ENCODE measurements around the gene DTX3.

Gene DTX3

DNA sequence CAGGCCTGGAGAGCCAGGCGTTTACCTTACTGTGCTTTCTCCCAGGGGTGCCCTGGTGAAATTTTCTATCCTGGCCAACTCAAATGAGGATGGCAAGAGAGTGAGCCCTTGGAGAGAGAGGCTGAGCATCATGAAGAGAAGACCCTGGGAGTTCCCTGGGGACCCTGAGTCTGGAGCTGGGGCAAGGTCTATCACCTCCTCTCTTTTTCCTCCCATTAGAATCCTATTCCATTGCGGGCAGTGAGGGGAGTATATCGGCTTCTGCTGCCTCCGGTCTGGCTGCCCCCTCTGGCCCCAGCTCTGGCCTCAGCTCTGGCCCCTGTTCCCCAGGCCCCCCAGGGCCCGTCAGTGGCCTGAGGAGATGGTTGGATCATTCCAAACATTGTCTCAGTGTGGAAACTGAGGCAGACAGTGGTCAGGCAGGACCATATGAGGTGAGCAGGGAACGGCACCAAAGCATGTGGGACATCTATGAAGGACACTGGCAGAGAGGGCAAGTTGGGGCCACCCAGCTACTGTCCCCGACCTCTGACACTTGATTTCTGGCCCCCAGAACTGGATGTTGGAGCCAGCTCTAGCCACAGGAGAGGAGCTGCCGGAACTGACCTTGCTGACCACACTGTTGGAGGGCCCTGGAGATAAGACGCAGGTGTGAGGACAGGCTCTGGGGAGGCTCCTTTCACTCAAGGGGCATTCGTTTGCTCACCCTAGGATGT is 8.2 kb downstream of the DTX3 start:
- TF ChIP-seq, protein P1, sequence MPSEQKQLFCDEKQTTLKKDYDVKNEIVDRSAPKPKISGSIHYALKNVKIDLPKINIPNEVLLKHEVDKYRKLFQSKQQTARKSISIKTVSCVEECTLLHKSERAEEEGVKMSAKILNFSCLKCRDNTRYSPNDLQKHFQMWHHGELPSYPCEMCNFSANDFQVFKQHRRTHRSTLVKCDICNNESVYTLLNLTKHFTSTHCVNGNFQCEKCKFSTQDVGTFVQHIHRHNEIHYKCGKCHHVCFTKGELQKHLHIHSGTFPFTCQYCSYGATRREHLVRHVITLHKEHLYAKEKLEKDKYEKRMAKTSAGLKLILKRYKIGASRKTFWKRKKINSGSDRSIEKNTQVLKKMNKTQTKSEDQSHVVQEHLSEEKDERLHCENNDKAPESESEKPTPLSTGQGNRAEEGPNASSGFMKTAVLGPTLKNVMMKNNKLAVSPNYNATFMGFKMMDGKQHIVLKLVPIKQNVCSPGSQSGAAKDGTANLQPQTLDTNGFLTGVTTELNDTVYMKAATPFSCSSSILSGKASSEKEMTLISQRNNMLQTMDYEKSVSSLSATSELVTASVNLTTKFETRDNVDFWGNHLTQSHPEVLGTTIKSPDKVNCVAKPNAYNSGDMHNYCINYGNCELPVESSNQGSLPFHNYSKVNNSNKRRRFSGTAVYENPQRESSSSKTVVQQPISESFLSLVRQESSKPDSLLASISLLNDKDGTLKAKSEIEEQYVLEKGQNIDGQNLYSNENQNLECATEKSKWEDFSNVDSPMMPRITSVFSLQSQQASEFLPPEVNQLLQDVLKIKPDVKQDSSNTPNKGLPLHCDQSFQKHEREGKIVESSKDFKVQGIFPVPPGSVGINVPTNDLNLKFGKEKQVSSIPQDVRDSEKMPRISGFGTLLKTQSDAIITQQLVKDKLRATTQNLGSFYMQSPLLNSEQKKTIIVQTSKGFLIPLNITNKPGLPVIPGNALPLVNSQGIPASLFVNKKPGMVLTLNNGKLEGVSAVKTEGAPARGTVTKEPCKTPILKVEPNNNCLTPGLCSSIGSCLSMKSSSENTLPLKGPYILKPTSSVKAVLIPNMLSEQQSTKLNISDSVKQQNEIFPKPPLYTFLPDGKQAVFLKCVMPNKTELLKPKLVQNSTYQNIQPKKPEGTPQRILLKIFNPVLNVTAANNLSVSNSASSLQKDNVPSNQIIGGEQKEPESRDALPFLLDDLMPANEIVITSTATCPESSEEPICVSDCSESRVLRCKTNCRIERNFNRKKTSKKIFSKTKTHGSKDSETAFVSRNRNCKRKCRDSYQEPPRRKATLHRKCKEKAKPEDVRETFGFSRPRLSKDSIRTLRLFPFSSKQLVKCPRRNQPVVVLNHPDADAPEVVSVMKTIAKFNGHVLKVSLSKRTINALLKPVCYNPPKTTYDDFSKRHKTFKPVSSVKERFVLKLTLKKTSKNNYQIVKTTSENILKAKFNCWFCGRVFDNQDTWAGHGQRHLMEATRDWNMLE (tag by site-specific recombination; conservative IDR thresholded peaks at IDR 0.05; ENCODE audit: low read depth): no peak
- TF ChIP-seq, protein P2, sequence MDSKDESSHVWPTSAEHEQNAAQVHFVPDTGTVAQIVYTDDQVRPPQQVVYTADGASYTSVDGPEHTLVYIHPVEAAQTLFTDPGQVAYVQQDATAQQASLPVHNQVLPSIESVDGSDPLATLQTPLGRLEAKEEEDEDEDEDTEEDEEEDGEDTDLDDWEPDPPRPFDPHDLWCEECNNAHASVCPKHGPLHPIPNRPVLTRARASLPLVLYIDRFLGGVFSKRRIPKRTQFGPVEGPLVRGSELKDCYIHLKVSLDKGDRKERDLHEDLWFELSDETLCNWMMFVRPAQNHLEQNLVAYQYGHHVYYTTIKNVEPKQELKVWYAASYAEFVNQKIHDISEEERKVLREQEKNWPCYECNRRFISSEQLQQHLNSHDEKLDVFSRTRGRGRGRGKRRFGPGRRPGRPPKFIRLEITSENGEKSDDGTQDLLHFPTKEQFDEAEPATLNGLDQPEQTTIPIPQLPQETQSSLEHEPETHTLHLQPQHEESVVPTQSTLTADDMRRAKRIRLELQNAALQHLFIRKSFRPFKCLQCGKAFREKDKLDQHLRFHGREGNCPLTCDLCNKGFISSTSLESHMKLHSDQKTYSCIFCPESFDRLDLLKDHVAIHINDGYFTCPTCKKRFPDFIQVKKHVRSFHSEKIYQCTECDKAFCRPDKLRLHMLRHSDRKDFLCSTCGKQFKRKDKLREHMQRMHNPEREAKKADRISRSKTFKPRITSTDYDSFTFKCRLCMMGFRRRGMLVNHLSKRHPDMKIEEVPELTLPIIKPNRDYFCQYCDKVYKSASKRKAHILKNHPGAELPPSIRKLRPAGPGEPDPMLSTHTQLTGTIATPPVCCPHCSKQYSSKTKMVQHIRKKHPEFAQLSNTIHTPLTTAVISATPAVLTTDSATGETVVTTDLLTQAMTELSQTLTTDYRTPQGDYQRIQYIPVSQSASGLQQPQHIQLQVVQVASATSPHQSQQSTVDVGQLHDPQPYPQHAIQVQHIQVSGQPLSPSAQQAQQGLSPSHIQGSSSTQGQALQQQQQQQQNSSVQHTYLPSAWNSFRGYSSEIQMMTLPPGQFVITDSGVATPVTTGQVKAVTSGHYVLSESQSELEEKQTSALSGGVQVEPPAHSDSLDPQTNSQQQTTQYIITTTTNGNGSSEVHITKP (tag by site-specific recombination; IDR thresholded peaks at IDR 0.05): peak; percentile 16; the same call in 1 of the 2 replicates
- TF ChIP-seq ZFP69B (tag by site-specific recombination; IDR thresholded peaks at IDR 0.05) (no peak), BCL11B (tag by site-specific recombination; IDR thresholded peaks at IDR 0.05; ENCODE audit: low read depth) (no peak)
- POLR2A ChIA-PET: no interaction called here
- no peak overlapping the region for H3K4me3 ChIP-seq (ENCODE audit: low read depth, low read length)
- no peaks in the 10 kb centered on the region for H3K9me3 ChIP-seq (ENCODE audit: control insufficient read depth, insufficient read depth, low read depth, low read length)
- peaks cover 0 to 65% of the 10 kb centered on the region in 2 experiments; a peak in 1 of 3 replicates for H3K36me3 ChIP-seq (ENCODE audit: control insufficient read depth in 2 of 2, insufficient read depth in 1 of 2, low read length in 2 of 2)
- no peak overlapping the region for H3K27ac ChIP-seq (ENCODE audit: extremely low read depth, low read depth, low read length)
- H3K4me1 ChIP-seq (ENCODE audit: control insufficient read depth, insufficient read depth, low read length): peaks cover 2% of the 10 kb centered on the region
- CTCF ChIA-PET: interaction anchor here (1.0 to 5.7 kb wide), 3 partner anchors 10 to 29 kb away, joined by 3 to 54 read pairs (median 5); partner anchors contain the start of gene B4GALNT1

DNA sequence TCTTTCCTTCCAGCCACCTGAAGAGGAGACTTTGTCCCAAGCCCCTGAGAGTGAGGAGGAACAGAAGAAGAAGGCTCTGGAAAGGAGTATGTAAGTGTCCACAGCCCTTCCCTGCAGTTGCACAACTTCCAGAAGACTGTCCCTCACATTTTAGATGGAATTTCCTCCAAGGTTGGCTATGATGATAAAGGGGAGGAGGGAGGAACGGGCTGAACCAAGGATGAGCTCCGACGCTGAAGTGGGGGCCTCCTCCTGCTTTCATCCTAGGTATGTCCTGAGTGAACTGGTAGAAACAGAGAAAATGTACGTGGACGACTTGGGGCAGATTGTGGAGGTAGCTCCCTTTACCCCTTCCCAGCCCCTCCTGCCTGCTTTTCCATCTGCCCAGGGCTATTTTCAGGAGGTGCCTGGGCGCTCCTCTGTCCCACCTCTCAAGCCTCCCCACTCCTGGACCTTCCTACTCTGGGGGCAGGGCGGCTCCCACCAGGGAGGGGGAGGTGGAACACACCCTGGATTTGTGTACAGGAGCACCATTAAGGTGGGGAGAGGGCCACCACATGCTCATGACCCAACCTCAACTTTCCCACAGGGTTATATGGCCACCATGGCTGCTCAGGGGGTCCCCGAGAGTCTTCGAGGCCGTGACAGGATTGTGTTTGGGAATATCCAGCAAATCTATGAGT is 8.9 kb downstream of the DTX3 start:
- Histone ChIP-seq H3K36me3 (ENCODE audit: control insufficient read depth in 2 of 2, insufficient read depth in 1 of 2, low read length in 2 of 2) (peaks cover 0 to 58% of the 10 kb centered on the region in 2 experiments; a peak in 1 of 3 replicates), H3K9me3 (ENCODE audit: control insufficient read depth, insufficient read depth, low read depth, low read length) (no peaks in the 10 kb centered on the region), H3K4me1 (ENCODE audit: control insufficient read depth, insufficient read depth, low read length) (peaks cover 2% of the 10 kb centered on the region), H3K27ac (ENCODE audit: extremely low read depth, low read depth, low read length) (no peak overlapping the region), H3K4me3 (ENCODE audit: low read depth, low read length) (no peak overlapping the region)
- ChIA-PET CTCF (interaction anchor here (1.0 to 5.7 kb wide), 4 partner anchors 9 to 30 kb away, joined by 3 to 54 read pairs (median 6); partner anchors contain the start of gene B4GALNT1), POLR2A (interaction anchor here (0.8 kb wide), 1 partner anchor 22 kb away, joined by 3 read pairs; no protein-coding TSS in a partner anchor)
- TF ChIP-seq ZNF239 (tag by site-specific recombination; IDR thresholded peaks at IDR 0.05) (no peak), ZFHX2 (tag by site-specific recombination; conservative IDR thresholded peaks at IDR 0.05) (0 out of 2 replicates have a peak, but pooled peaks have one; percentile 10)

DNA sequence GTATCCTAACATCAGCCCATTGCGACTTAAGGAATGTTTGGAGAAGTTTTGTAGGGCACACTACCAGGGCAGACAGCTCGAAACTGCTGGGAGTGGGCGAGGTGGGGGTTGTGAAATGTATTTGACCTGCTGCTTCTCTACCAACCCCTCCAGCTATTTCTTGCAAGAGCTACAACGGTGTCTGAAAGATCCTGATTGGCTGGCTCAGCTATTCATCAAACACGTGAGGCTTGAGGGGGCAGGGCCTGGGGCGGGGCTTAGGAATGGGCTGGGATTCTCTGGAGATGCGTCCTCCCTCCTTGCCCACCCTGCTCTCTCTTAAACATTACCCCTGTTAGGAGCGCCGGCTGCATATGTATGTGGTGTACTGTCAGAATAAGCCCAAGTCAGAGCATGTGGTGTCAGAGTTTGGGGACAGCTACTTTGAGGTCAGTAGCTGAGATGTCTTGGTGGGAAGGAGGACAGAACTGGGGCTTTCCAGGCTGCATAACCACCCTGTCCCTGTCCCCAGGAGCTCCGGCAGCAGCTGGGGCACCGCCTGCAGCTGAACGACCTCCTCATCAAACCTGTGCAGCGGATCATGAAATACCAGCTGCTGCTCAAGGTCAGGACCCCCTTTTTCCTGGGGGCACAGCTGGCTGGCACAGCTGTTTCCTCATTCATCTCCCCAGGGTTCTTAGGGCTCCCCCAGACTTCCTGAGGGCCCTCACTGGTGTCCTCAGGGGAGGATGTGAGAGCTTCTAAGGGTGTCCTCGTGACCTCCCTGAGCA is 9.7 kb downstream of the DTX3 start:
- no peak overlapping the region for H3K27ac ChIP-seq (ENCODE audit: extremely low read depth, low read depth, low read length)
- POLR2A ChIA-PET: interaction anchor here (0.6 to 2.3 kb wide), 3 partner anchors 9 to 233 kb away, joined by 3 to 7 read pairs (median 4); no protein-coding TSS in a partner anchor
- H3K4me1 ChIP-seq (ENCODE audit: control insufficient read depth, insufficient read depth, low read length): peaks cover 2% of the 10 kb centered on the region
- TF ChIP-seq SP2 (tag by site-specific recombination; IDR thresholded peaks at IDR 0.05) (peak; percentile 40), ZNF324 (tag by site-specific recombination; IDR thresholded peaks at IDR 0.05) (no peak), ZIC2 (tag by site-specific recombination; IDR thresholded peaks at IDR 0.05) (peak; percentile 12; the same call in 1 of the 2 replicates)
- CTCF ChIA-PET: interaction anchor here (0.6 to 5.7 kb wide), 5 partner anchors 8 to 723 kb away, joined by 3 to 54 read pairs (median 5); partner anchors contain the start of genes B4GALNT1 and PIP4K2C
- no peak overlapping the region for H3K4me3 ChIP-seq (ENCODE audit: low read depth, low read length)
- peaks cover 0 to 51% of the 10 kb centered on the region in 2 experiments; a peak in 1 of 3 replicates for H3K36me3 ChIP-seq (ENCODE audit: control insufficient read depth in 2 of 2, insufficient read depth in 1 of 2, low read length in 2 of 2)
- no peaks in the 10 kb centered on the region for H3K9me3 ChIP-seq (ENCODE audit: control insufficient read depth, insufficient read depth, low read depth, low read length)
